Subcutaneous adipose tissue (tissue), 4 donors: ENCODE measurements around the gene ANTXR1. TPM values are rescaled to one million over a fixed set of nuclear protein-coding genes. Genes with fewer than 3 reads are reported as not detected.

Source experiments
- total RNA-seq, 4 donors: library from RNA; depleted of rRNA; stranded (reverse); fragments of >200 nt; gene quantifications; one replicate each; pipeline ENCODE4 v1.1.0, GENCODE V29; 2016
- TF ChIP-seq, protein P1 (sequence below): fragments of 450-650 bp; IDR thresholded peaks from one replicate; pipeline ENCODE4 v1.5.1; 2016; ENCODE audit warnings: low read depth, mild to moderate bottlenecking, control low read depth, antibody characterized with exemption, moderate library complexity

The ANTXR1 gene
- total RNA-seq, 4 donors from 2014 or later, result 45.4 to 88.7 (median 67.0) TPM

DNA sequence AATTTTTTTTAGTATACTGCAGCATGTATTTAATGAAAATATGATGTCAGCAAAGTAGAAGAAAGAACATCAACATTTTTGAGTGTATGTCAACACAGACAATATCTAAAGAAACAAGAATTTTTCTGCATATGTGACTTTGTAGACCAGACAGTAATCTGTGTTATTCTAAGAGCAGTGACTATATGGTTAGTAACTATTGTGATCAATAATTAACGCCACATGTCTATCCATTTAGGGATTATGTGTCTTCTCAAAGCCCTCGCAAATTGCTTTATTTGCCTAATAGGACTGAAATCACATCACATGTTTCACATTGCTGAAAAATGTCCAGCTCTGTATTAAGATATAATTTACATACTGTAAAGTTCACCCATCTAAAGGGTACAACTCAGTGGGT lies 266.2 kb downstream of the ANTXR1 start:
- TF ChIP-seq, protein P1, sequence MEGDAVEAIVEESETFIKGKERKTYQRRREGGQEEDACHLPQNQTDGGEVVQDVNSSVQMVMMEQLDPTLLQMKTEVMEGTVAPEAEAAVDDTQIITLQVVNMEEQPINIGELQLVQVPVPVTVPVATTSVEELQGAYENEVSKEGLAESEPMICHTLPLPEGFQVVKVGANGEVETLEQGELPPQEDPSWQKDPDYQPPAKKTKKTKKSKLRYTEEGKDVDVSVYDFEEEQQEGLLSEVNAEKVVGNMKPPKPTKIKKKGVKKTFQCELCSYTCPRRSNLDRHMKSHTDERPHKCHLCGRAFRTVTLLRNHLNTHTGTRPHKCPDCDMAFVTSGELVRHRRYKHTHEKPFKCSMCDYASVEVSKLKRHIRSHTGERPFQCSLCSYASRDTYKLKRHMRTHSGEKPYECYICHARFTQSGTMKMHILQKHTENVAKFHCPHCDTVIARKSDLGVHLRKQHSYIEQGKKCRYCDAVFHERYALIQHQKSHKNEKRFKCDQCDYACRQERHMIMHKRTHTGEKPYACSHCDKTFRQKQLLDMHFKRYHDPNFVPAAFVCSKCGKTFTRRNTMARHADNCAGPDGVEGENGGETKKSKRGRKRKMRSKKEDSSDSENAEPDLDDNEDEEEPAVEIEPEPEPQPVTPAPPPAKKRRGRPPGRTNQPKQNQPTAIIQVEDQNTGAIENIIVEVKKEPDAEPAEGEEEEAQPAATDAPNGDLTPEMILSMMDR, result no peak

DNA sequence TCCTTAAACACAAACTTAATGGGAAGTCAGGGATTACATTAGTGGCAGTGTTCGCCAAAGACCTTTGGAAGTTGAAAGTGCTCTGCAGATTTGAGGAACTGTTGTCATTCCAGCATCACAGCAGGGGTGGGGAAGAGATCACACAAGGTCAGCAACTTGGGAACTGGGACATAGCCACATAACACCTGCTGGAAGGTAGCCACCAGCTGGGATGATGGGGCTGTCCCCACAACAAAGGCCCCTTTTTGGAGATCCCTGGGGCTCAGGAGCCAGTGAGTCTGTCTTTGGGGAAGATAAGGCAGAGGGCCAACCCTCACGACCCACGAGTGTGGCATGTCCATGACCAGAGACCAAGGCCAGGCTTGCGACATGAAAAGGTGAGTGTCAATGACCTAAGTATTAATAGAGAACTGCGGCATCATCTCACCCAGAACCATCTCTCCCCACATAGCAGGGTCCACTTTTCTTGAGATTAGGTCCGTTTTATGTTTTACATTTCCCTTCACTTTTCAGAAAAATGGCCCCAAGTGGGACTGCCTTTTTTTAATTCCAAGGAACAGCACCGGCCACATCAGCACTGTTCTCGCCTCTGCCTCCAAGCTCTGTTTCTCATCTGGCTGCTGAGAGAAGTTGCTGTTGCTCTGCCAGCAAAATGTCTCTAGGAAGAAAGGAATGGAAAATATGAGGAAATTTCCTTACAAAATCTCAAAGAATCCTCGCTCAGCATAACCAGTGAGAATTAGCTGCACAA lies 267.1 kb downstream of the ANTXR1 start:
- TF ChIP-seq, protein P1, result no peak

DNA sequence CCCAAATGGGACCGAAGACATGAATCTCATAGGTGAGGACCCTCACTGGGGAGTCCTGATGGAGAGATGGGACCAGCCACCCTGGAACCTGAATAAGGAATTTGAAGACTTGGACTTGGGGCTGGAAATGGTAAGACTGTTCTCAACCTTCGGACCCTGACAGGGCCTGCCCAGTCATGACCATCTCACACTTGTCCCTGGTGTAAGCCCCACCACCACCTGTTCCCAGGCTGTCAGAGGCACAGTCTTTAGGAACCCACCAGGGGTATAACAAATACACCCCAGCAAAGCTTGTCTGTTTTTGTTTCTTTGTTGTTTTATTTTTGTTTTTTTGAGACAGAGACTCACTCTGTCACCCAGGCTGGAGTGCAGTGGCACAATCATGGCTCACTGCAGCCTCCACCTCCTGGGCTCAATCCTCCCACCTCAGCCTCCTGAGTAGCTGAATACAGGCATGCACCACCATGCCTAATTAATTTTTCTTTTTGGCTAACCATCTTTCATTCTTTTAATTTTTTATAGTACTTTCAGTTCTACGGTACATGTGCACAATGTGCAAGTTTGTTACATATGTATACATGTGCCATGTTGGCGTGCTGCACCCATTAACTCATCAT lies 267.9 kb downstream of the ANTXR1 start:
- TF ChIP-seq, protein P1, result no peak

DNA sequence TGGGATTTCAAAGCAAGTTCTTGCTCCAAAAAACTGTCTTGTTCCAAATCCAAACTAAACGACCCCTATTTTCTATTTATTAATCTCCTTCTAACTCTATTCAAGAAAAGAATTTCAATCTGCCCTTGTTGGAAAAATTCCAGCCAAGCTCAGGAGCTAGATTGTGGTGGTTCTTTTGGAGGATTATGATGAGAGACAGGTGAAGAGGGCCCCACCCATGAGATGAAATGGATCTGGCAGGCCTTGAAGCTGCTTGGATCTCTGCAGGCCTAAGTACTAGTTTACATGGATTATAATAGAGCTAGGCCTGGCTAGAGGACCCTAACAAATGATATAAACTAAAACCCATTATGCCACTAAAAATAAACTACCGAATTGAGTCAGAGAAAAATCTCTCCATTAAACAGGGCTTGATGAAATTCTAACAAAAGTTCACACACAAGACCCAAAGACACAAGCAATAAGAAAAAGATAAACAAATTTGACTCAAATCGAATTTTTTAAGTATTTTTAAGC lies 272.5 kb downstream of the ANTXR1 start:
- TF ChIP-seq, protein P1, result no peak

DNA sequence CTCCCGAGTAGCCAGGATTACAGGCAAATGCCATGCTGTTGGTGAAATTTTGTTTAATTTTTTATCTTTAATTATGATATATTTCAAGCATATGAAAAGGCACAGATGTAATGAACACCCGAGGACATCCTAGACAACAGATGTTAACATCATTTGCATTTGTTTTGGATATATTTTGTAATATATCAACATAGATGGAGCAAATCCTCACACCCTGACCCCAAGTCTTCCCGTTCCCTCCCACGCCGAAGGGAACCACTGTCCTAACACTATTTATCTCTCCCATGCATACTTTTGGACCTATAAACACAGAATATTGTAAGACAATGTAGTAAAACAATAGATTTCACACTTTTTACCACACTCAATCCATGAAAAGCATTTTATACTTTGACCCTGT lies 274.6 kb downstream of the ANTXR1 start:
- TF ChIP-seq, protein P1, result no peak

DNA sequence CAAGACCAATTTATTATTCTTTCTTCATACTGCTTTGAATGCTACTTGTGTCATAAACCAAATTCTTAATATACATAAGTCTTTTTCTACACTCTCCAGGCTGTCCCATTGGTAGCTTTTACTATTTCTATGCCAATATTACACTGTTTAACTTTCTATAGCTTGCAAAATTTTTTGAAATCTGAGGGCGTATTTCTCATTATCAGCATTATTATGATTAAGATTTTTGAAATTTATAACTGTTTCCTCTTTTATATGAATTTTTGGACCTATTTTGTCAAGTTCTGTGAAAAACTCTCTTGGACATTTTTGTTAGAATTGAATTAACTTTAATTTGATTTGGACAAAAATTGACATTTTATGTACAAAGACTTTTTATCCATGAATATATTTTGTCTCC lies 275.4 kb downstream of the ANTXR1 start:
- TF ChIP-seq, protein P1, result no peak

DNA sequence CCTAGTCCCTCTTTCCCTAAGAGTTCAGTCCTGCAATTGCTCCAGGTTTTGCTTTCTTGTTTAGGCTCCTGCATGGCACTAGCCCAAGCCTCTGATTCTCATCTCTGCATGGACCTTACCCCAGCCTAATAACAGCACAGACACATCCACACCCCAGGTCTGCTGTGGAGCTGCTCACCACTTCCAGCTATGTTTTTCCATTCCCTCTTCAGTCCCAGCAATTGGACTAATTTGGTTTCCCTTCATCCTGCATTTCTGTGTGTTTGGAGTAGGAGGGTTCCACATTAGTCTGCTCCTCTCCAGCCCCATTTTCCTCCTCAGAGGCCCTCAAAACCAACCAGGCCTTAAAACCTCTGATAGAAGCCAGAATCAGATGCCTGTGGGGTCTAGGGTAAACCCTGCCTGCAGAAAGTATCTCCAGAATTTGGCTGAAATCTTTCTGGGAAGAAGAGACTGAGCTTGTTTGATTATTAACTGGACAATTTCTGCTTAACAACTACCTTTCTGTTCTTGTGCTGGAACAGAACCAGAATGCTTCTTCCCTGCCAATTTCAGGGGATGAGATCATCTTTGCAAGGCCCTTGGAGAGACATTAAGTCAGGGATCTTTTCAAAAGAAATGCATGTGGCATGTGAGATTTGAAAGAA lies 278.1 kb downstream of the ANTXR1 start:
- TF ChIP-seq, protein P1, result no peak
